ENCODE measurements around the gene PHACTR1.

Gene PHACTR1

GRCh38 chr6:12892151-12892550, 175.6 kb downstream of the PHACTR1 start:
- H3K4me2 ChIP-seq (ENCODE audit: low read length): no peak overlapping the region

GRCh38 chr6:12893036-12893435, 176.5 kb downstream of the PHACTR1 start:
- Histone ChIP-seq H3K36me3 (ENCODE audit: insufficient read depth, low read length) (no peaks in the 10 kb centered on the region), H3K27ac (ENCODE audit: low read depth, low read length, poor library complexity, severe bottlenecking) (no peak overlapping the region), H3K27me3 (ENCODE audit: insufficient read depth, low read length) (no peaks in the 10 kb centered on the region), H3K4me2 (ENCODE audit: low read length) (no peak overlapping the region), H3F3A (ENCODE audit: insufficient read depth, low read length) (no peaks in the 10 kb centered on the region), H4K20me1 (ENCODE audit: insufficient read depth, low read length) (no peaks in the 10 kb centered on the region), H3K4me1 (ENCODE audit: insufficient read depth, low read length, severe bottlenecking) (no peaks in the 10 kb centered on the region), H3K9ac (ENCODE audit: low read length) (no peak overlapping the region), H3K9me2 (ENCODE audit: low read depth, low read length) (no peaks in the 10 kb centered on the region), H2AFZ (ENCODE audit: low read length) (no peak overlapping the region), H3K79me2 (ENCODE audit: insufficient read depth, low read length) (no peaks in the 10 kb centered on the region), H3K4me3 (ENCODE audit: low read depth, low read length, poor library complexity, severe bottlenecking) (no peak overlapping the region), H3K9me3 (ENCODE audit: low read length) (no peaks in the 10 kb centered on the region; the same call in 1 of the 2 replicates)
- TF ChIP-seq EZH2 (IDR thresholded peaks at IDR 0.05; ENCODE audit: borderline replicate concordance, low read length) (no peak), CTCF (IDR thresholded peaks at IDR 0.05; ENCODE audit: low read length) (no peak)

More at GRCh38 chr6:12892151-12892550, 175.6 kb downstream of the PHACTR1 start:
- Histone ChIP-seq H2AFZ (ENCODE audit: low read length) (no peak overlapping the region), H3K4me1 (ENCODE audit: insufficient read depth, low read length, severe bottlenecking) (no peaks in the 10 kb centered on the region), H3K27ac (ENCODE audit: low read depth, low read length, poor library complexity, severe bottlenecking) (no peak overlapping the region), H3K9me3 (ENCODE audit: low read length) (no peaks in the 10 kb centered on the region; the same call in 1 of the 2 replicates), H3K4me3 (ENCODE audit: low read depth, low read length, poor library complexity, severe bottlenecking) (no peak overlapping the region), H3K27me3 (ENCODE audit: insufficient read depth, low read length) (no peaks in the 10 kb centered on the region), H3K9me2 (ENCODE audit: low read depth, low read length) (no peaks in the 10 kb centered on the region), H4K20me1 (ENCODE audit: insufficient read depth, low read length) (no peaks in the 10 kb centered on the region), H3K36me3 (ENCODE audit: insufficient read depth, low read length) (no peaks in the 10 kb centered on the region), H3K79me2 (ENCODE audit: insufficient read depth, low read length) (no peaks in the 10 kb centered on the region), H3F3A (ENCODE audit: insufficient read depth, low read length) (no peaks in the 10 kb centered on the region), H3K9ac (ENCODE audit: low read length) (no peak overlapping the region)
- TF ChIP-seq CTCF (IDR thresholded peaks at IDR 0.05; ENCODE audit: low read length): no peak
- TF ChIP-seq EZH2 (IDR thresholded peaks at IDR 0.05; ENCODE audit: borderline replicate concordance, low read length): no peak

- Histone ChIP-seq H3F3A (ENCODE audit: insufficient read depth, low read length) (no peaks in the 10 kb centered on the region), H3K79me2 (ENCODE audit: insufficient read depth, low read length) (no peaks in the 10 kb centered on the region), H3K27ac (ENCODE audit: low read depth, low read length, poor library complexity, severe bottlenecking) (no peak overlapping the region), H3K27me3 (ENCODE audit: insufficient read depth, low read length) (no peaks in the 10 kb centered on the region), H4K20me1 (ENCODE audit: insufficient read depth, low read length) (no peaks in the 10 kb centered on the region), H2AFZ (ENCODE audit: low read length) (no peak overlapping the region), H3K36me3 (ENCODE audit: insufficient read depth, low read length) (no peaks in the 10 kb centered on the region), H3K4me2 (ENCODE audit: low read length) (no peak overlapping the region), H3K9me2 (ENCODE audit: low read depth, low read length) (no peaks in the 10 kb centered on the region), H3K9me3 (ENCODE audit: low read length) (no peaks in the 10 kb centered on the region; the same call in 1 of the 2 replicates), H3K4me1 (ENCODE audit: insufficient read depth, low read length, severe bottlenecking) (no peaks in the 10 kb centered on the region), H3K4me3 (ENCODE audit: low read depth, low read length, poor library complexity, severe bottlenecking) (no peak overlapping the region), H3K9ac (ENCODE audit: low read length) (no peak overlapping the region)
- TF ChIP-seq CTCF (IDR thresholded peaks at IDR 0.05; ENCODE audit: low read length): no peak
- no peak for TF ChIP-seq EZH2 (IDR thresholded peaks at IDR 0.05; ENCODE audit: borderline replicate concordance, low read length)
Observed at GRCh38 chr6:12895721-12896120, 179.2 kb downstream of the PHACTR1 start.

All from OCI-LY1 (cell line).